Ureter (tissue), 1 donor: ENCODE data around the gene MYO1G. TPM values are rescaled to one million over a fixed set of nuclear protein-coding genes. Genes with fewer than 3 reads are reported as not detected.
"Not testable (repeated sequence)": the region's sequence is repeated elsewhere in the genome, so short reads cannot be mapped to it uniquely, and the experiment has no call there.

Source experiments
- DNase-seq: peaks from one replicate; pipeline ENCODE4 v3.0.0-alpha.2; 2020; ENCODE audit warnings: low spot score
- total RNA-seq: library from RNA; stranded (reverse); gene quantifications from one replicate; pipeline ENCODE4 v1.2.4, GENCODE V29; 2023
- donor health status: DM: yes; HTN: yes; CAD: no.

Gene MYO1G
- total RNA-seq, 1 donor from 2014 or later = 6.0 TPM

- DNase-seq = no peak
Observed at GRCh38 chr7:44944821-44945220, 34.0 kb downstream of the MYO1G start.

DNA sequence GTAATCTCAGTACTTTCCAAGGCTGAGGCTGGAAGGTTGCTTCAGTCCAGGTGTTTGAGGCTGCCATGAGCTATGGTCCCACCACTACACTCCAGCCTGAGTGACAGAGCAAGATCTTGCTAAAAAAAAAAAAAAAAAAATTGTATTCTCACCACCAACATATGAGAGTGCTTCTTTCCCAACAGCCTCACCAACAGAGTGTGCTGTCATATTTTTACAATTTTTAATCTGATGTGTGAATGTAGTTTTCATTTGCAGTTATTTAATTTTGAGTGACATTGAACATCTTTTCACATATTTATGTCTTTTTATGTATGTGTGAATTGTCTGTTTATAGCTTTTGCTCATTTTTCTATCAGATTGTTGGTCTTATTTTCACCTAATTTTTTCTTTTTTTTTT, 35.2 kb downstream of the MYO1G start:
- DNase-seq = no peak

- DNase-seq = no peak
Observed at GRCh38 chr7:44937426-44937825, 41.4 kb downstream of the MYO1G start.

- DNase-seq = no peak
Observed at GRCh38 chr7:44936322-44936721, 42.5 kb downstream of the MYO1G start.

DNA sequence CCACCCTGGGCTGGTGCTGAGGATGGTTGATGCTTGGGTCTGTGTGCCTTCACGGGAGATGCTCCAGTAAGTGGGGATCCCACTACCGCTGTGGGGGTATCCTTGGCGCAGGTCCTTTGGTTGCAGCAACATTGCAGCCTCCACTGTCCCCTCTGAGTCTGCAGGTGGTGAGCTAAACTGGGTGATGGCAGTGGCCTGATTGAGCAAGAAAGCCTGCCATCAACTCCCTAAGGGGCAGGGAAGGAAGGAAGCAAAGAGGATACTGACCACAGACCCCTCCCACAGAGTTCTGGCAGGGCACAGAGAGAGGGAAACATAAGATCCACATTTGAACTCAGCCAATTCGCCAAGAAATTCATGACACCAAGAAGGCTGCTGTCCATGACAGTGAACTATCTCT, 43.2 kb downstream of the MYO1G start:
- no peak for DNase-seq

- DNase-seq = no peak
Observed at GRCh38 chr7:44935016-44935415, 43.8 kb downstream of the MYO1G start.

DNA sequence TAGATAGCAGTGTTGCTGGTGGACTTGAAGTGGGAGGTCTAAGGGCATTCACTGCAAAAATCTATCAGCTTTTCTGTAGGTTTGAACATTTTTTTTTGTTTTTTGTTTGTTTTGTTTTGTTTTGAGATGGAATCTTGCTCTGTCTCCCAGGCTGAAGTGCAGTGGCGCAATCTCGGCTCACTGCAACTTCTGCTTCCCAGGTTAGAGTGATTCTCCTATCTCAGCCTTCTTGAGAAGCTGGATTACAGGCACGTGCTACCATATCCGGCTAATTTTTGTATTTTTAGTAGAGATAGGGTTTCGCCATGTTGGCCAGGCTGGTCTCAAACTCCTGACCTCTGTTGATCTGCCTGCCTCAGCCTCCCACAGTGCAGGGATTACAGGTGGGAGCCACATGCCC, 44.3 kb downstream of the MYO1G start:
- DNase-seq = not testable (repeated sequence)

GRCh38 chr7:44930921-44931320, 47.9 kb downstream of the MYO1G start:
- no peak for DNase-seq

GRCh38 chr7:44922351-44922694, 56.5 kb downstream of the MYO1G start:
- DNase-seq = no peak

DNA sequence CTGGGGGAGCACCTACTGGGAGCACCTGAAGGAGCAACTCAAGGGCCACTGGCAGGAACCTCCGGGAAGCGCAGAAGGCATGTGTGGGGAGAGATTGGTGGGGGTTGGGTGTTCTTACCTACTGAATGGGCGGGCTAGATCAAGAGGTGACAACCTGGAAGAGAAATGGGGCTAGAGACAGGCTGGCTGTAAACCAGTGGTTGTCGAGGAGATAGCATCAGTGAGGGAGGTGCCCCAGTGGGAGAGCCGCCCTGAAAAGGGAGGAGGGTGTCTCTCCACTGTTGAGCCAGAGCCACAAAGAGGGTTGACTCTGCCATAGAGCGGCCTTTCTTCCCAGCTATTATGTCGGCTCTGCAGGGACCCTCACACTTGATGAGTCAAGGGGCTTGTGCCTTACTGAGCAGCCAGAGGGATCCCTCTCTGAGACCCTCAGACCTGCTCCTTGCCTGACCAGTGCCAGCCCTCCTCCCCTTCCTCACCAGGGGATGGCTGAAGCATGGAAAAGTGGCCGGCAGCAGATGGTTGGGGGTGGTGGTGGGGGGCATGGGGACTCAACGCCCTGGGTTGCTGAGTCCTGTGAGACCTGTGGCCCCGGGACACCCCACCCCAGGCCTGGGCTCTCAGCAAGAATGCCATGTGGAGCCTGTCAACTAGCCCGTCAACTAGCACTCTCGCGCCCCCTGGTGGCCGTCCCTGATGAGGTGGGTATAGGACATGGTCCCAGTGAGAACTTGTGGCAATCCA, 57.0 kb downstream of the MYO1G start:
- peak; percentile 90 for DNase-seq

DNA sequence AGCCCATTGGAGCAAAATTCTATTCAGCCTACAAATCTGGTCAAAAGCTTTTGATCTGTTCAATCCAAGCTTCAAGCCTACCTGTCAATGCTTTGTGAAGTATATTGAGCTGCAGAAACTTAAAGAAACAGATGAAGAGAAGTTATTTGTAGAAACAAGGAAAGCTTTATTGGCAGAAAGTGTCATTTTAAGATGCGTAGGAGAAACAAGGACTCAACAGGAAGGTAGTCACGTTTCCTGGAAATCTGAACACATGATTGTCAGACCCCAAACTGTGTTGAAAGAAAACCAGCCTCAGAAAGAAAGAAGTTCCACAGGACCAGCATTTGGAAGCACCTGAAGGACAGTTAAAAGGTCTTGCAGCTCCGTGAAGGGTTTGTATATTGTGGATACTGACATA, 58.7 kb downstream of the MYO1G start:
- DNase-seq = no peak

DNA sequence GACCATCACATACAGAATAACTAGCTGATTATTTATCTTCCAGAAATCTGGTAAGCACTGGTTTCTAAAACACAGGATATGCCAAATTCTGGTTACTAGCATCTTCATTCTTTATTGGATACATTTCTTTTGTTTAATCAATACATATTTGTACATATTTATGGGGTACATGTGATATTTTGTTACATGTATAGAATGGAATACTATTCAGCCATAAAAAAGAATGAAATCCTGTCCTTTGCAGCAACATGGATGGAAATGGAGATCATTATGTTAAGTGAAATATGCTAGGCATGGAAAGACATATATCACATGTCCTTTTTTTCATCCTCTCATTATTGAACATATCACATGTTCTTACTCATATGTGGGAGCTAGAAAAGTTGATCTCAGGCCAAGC, 60.8 kb downstream of the MYO1G start:
- DNase-seq = no peak

- no peak for DNase-seq
Observed at GRCh38 chr7:44917465-44917864, 61.4 kb downstream of the MYO1G start.

GRCh38 chr7:44914992-44915607, 63.7 kb downstream of the MYO1G start:
- no peak for DNase-seq

DNA sequence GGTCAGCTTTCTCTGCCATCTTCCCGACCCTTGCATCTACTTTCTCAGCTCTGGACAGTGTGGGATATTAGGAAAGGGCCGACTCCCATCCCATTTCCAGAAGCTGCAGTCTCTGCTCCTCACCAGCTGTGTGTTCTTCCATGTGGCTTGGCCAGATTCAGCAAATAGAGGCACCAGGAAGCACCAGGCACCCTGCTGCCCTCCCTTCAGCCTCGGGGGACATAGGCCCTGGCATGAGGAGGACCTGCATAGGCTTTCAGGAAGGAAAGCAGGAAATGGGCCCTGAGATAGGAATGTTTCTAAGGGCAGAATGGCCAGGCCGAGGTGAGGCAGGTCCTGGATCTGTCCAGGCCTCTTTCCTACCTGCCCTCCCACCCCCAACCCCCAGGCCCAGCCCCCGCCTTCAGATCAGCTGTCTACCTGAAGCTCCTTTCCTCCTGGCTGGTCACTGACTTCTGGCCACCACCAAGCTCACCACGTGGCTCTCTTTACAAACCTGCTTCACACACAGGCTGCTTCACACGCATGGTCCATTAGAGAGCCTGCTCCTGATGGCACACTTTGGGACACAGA, 66.0 kb downstream of the MYO1G start:
- DNase-seq = peak; percentile 47

Other genes with a start within 250 kb of the MYO1G start
- gene ZMIZ2, start 230.2 kb downstream of the MYO1G start, total RNA-seq = 116 TPM
- gene PPIA, start 182.3 kb downstream of the MYO1G start, total RNA-seq = 1,153 TPM
- 104 TPM for gene H2AZ2, start 130.9 kb downstream of the MYO1G start, total RNA-seq
- 26.4 TPM for gene PURB, start 93.5 kb downstream of the MYO1G start, total RNA-seq
- 31.1 TPM for gene CCM2, start 21.2 kb upstream of the MYO1G start, total RNA-seq
- 5.7 TPM for gene NACAD, start 110.0 kb upstream of the MYO1G start, total RNA-seq
- 89.4 TPM for gene TBRG4, start 132.7 kb upstream of the MYO1G start, total RNA-seq
- gene RAMP3, start 178.8 kb upstream of the MYO1G start, total RNA-seq = 47.2 TPM